Gastroesophageal sphincter (tissue), 3 donors: ENCODE measurements around the gene HSF5.

Experiments used
- EP300 ChIP-seq: sonication (generic); formaldehyde crosslinking; IDR thresholded peaks from one replicate; pipeline ENCODE4 v1.6.1; 2017; ENCODE audit warnings: antibody characterized with exemption, mild to moderate bottlenecking
- POLR2AphosphoS5 ChIP-seq: sonication (generic); formaldehyde crosslinking; IDR thresholded peaks from one replicate; pipeline ENCODE4 v1.6.1; 2017; ENCODE audit warnings: antibody characterized with exemption
- TF ChIP-seq, protein P1 (sequence below), 4 experiments: fragments of 200-600 bp in 2 of 4; fragments of 450-650 bp in 2 of 4; sonication (generic) in 1 of 4; IDR thresholded peaks; one replicate each; pipeline ENCODE4 v1.5.1; 2017 to 2019; ENCODE audit warnings: antibody characterized with exemption in 4 of 4, mild to moderate bottlenecking in 2 of 4, moderate library complexity in 2 of 4

DNA sequence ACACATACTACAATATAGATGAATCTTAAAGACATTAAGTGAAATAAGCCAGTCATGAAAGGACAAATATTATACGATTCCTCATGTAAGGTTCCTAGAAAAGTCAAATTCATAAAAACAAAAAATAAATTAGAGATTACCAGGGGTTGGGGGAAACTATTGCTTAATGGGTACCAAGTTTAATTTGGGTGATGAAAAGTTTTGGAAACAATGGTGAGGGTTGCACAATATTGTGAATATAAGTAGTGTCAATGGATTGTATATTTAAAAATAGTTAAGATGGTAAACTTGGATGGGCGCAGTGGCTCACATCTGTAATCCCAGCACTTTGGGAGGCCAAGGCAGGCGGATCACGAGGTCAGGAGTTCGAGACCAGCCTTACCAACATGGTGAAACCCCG lies 17.9 kb downstream of the HSF5 start:
- TF ChIP-seq EP300 (no peak), POLR2AphosphoS5 (no peak)
- TF ChIP-seq, protein P1, sequence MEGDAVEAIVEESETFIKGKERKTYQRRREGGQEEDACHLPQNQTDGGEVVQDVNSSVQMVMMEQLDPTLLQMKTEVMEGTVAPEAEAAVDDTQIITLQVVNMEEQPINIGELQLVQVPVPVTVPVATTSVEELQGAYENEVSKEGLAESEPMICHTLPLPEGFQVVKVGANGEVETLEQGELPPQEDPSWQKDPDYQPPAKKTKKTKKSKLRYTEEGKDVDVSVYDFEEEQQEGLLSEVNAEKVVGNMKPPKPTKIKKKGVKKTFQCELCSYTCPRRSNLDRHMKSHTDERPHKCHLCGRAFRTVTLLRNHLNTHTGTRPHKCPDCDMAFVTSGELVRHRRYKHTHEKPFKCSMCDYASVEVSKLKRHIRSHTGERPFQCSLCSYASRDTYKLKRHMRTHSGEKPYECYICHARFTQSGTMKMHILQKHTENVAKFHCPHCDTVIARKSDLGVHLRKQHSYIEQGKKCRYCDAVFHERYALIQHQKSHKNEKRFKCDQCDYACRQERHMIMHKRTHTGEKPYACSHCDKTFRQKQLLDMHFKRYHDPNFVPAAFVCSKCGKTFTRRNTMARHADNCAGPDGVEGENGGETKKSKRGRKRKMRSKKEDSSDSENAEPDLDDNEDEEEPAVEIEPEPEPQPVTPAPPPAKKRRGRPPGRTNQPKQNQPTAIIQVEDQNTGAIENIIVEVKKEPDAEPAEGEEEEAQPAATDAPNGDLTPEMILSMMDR (IDR thresholded peaks at IDR 0.05), result no peak
